ENCODE results near the gene TPPP. TPM values are rescaled to one million over a fixed set of nuclear protein-coding genes. Genes with fewer than 3 reads are reported as not detected.
A peak's percentile ranks its signal among the peaks of the same experiment; 100 is the strongest.
"Not testable (repeated sequence)": the region's sequence is repeated elsewhere in the genome, so short reads cannot be mapped to it uniquely, and the experiment has no call there.

Gene TPPP
- total RNA-seq, 1 donor from 2014 or later: 2.2 TPM

DNA sequence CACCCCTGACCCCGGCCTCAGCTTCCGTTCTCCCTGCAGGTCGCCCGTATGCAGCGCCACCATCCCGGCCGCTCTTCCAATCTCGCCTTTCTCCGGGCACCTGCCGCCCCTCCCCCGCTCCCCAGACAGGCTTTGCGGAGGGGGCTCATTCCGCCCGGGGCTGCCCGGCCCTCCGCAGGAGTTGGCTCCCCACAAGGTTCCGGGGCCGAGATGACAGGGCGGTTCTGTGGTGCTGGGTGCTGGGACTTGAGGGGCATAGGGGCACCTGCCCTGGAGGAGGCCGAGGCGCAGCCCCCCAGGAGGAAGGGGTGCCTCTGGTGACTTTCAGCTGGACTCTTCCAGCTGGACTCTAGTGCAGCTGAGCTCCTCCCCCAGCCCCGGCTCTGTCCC, 885 bp upstream of the TPPP start:
- H3K4me3 ChIP-seq (ENCODE audit: insufficient read depth, low read depth, low read length); FAIRE-seq; H3K9me3 ChIP-seq (ENCODE audit: insufficient read depth, low read depth, low read length); H3K79me2 ChIP-seq (ENCODE audit: insufficient read depth, low read length); H3K36me3 Mint-ChIP-seq (ENCODE audit: low read depth, unreplicated experiment); H3K4me1 ChIP-seq (ENCODE audit: insufficient read depth, low read length); H3K9me3 Mint-ChIP-seq (ENCODE audit: unreplicated experiment); H3K36me3 ChIP-seq (ENCODE audit: insufficient read depth, low read length); H2AFZ ChIP-seq (ENCODE audit: low read depth, low read length); H3K4me2 ChIP-seq (ENCODE audit: low read length); DNase-seq (ENCODE audit: low read depth); H3K9ac ChIP-seq (ENCODE audit: low read length); H3K27ac ChIP-seq (ENCODE audit: low read depth, low read length); H3K27ac Mint-ChIP-seq (ENCODE audit: unreplicated experiment); H3K4me1 Mint-ChIP-seq (ENCODE audit: low read depth, unreplicated experiment); H4K20me1 ChIP-seq (ENCODE audit: insufficient read depth, low read length); H3K27me3 ChIP-seq (ENCODE audit: insufficient read depth, low read length): not testable (repeated sequence)
- Mint-ChIP-seq H3K27me3 (ENCODE audit: low read depth, unreplicated experiment) (peaks cover 21% of the 10 kb centered on the region), H3K4me3 (ENCODE audit: unreplicated experiment) (peak overlapping the region; percentile 60)
- peak; percentile 67 for TF ChIP-seq EZH2 (IDR thresholded peaks at IDR 0.05; ENCODE audit: insufficient read depth, low read length)

DNA sequence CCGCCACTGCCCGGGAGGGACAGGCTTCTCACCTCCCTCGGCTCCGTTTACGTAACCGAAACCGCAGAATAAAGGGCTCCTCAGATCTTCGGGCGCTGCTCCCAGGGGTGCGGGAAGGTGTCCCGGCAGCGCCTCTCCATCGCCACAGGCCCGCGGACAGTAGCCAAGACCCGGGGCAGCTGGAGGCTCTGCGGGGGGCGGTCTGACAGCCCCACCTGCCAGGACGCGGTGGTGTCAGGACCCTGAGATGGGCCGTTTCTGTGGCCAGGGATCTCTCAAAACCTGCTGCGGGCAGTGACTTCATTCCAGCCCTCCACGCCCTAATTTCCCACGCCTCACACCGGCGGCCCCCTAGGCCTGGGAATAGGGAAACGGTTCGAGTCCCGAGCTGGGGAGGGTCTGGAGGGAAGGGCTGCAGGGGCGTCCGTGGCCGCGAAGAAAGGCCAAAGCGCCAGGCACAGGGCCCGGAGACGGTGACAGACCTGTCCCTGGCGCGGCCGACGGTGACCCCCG, 567 bp downstream of the TPPP start:
- H3K4me3 ChIP-seq (ENCODE audit: insufficient read depth, low read depth, low read length): not testable (repeated sequence)
- peak overlapping the region; percentile 67 for H3K4me2 ChIP-seq (ENCODE audit: low read length)

GRCh38 chr5:691817-692528, 1.2 kb downstream of the TPPP start:
- Histone ChIP-seq H3K9ac (ENCODE audit: low read length) (no peak overlapping the region), H3K79me2 (ENCODE audit: insufficient read depth, low read length) (no peaks in the 10 kb centered on the region), H3K4me3 (ENCODE audit: insufficient read depth, low read depth, low read length) (no peak overlapping the region), H4K20me1 (ENCODE audit: insufficient read depth, low read length) (no peaks in the 10 kb centered on the region), H3K27me3 (ENCODE audit: insufficient read depth, low read length) (no peaks in the 10 kb centered on the region), H3K4me1 (ENCODE audit: insufficient read depth, low read length) (no peaks in the 10 kb centered on the region), H3K36me3 (ENCODE audit: insufficient read depth, low read length) (no peaks in the 10 kb centered on the region), H3K27ac (ENCODE audit: low read depth, low read length) (no peak overlapping the region), H3K4me2 (ENCODE audit: low read length) (peak overlapping the region; percentile 67), H2AFZ (ENCODE audit: low read depth, low read length) (no peak overlapping the region), H3K9me3 (ENCODE audit: insufficient read depth, low read depth, low read length) (no peaks in the 10 kb centered on the region)
- no peak for FAIRE-seq
- TF ChIP-seq, protein P1, sequence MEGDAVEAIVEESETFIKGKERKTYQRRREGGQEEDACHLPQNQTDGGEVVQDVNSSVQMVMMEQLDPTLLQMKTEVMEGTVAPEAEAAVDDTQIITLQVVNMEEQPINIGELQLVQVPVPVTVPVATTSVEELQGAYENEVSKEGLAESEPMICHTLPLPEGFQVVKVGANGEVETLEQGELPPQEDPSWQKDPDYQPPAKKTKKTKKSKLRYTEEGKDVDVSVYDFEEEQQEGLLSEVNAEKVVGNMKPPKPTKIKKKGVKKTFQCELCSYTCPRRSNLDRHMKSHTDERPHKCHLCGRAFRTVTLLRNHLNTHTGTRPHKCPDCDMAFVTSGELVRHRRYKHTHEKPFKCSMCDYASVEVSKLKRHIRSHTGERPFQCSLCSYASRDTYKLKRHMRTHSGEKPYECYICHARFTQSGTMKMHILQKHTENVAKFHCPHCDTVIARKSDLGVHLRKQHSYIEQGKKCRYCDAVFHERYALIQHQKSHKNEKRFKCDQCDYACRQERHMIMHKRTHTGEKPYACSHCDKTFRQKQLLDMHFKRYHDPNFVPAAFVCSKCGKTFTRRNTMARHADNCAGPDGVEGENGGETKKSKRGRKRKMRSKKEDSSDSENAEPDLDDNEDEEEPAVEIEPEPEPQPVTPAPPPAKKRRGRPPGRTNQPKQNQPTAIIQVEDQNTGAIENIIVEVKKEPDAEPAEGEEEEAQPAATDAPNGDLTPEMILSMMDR (IDR thresholded peaks at IDR 0.05; ENCODE audit: insufficient read depth, low read depth, low read length): no peak
- TF ChIP-seq EZH2 (IDR thresholded peaks at IDR 0.05; ENCODE audit: insufficient read depth, low read length): no peak
- Mint-ChIP-seq H3K27ac (ENCODE audit: unreplicated experiment) (no peak overlapping the region), H3K36me3 (ENCODE audit: low read depth, unreplicated experiment) (no peaks in the 10 kb centered on the region), H3K4me3 (ENCODE audit: unreplicated experiment) (no peak overlapping the region), H3K27me3 (ENCODE audit: low read depth, unreplicated experiment) (peaks cover 6% of the 10 kb centered on the region), H3K4me1 (ENCODE audit: low read depth, unreplicated experiment) (no peaks in the 10 kb centered on the region), H3K9me3 (ENCODE audit: unreplicated experiment) (peaks cover 2% of the 10 kb centered on the region)
- no peak for DNase-seq (ENCODE audit: low read depth)

More for the DNA sequence above, 567 bp downstream of the TPPP start:
- H3K36me3 ChIP-seq (ENCODE audit: insufficient read depth, low read length); FAIRE-seq; H3K9me3 Mint-ChIP-seq (ENCODE audit: unreplicated experiment); H3K4me1 ChIP-seq (ENCODE audit: insufficient read depth, low read length); H3K79me2 ChIP-seq (ENCODE audit: insufficient read depth, low read length); H3K36me3 Mint-ChIP-seq (ENCODE audit: low read depth, unreplicated experiment); H2AFZ ChIP-seq (ENCODE audit: low read depth, low read length); H3K9me3 ChIP-seq (ENCODE audit: insufficient read depth, low read depth, low read length); DNase-seq (ENCODE audit: low read depth); H3K4me3 Mint-ChIP-seq (ENCODE audit: unreplicated experiment); H3K27me3 ChIP-seq (ENCODE audit: insufficient read depth, low read length); H3K27ac Mint-ChIP-seq (ENCODE audit: unreplicated experiment); H4K20me1 ChIP-seq (ENCODE audit: insufficient read depth, low read length); H3K9ac ChIP-seq (ENCODE audit: low read length); H3K27ac ChIP-seq (ENCODE audit: low read depth, low read length); H3K4me1 Mint-ChIP-seq (ENCODE audit: low read depth, unreplicated experiment): not testable (repeated sequence)
- H3K27me3 Mint-ChIP-seq (ENCODE audit: low read depth, unreplicated experiment): peaks cover 12% of the 10 kb centered on the region
- peak; percentile 47 for TF ChIP-seq EZH2 (IDR thresholded peaks at IDR 0.05; ENCODE audit: insufficient read depth, low read length)

DNA sequence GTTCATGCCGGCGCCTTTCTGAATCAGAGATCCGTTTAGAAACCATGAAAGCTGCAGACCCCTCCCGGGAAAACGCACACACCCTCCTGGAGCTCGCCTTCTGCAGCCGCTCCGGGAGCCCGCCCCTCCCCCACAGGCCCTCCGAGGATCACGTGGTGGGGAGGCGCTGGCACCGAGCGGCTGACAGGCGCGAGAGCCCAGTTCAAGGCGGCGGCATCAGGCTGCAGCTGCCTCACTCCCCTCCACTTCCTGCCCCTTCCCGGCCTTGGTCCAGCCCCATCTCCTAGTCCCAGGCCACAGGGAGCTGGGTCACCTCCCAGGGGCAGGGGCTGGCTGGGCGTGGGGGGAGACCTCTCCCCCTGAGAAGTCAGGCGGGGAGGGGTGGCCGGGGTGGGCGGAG, 2.1 kb downstream of the TPPP start:
- DNase-seq (ENCODE audit: low read depth); H3K9me3 Mint-ChIP-seq (ENCODE audit: unreplicated experiment); H3K27ac Mint-ChIP-seq (ENCODE audit: unreplicated experiment); H3K4me1 ChIP-seq (ENCODE audit: insufficient read depth, low read length); H3K27me3 Mint-ChIP-seq (ENCODE audit: low read depth, unreplicated experiment); H3K4me3 ChIP-seq (ENCODE audit: insufficient read depth, low read depth, low read length); H2AFZ ChIP-seq (ENCODE audit: low read depth, low read length); H3K9me3 ChIP-seq (ENCODE audit: insufficient read depth, low read depth, low read length); H3K79me2 ChIP-seq (ENCODE audit: insufficient read depth, low read length); H3K4me1 Mint-ChIP-seq (ENCODE audit: low read depth, unreplicated experiment); H3K36me3 ChIP-seq (ENCODE audit: insufficient read depth, low read length); H3K27ac ChIP-seq (ENCODE audit: low read depth, low read length); H3K4me3 Mint-ChIP-seq (ENCODE audit: unreplicated experiment); H3K36me3 Mint-ChIP-seq (ENCODE audit: low read depth, unreplicated experiment); H3K4me2 ChIP-seq (ENCODE audit: low read length); FAIRE-seq; H3K9ac ChIP-seq (ENCODE audit: low read length); H3K27me3 ChIP-seq (ENCODE audit: insufficient read depth, low read length); H4K20me1 ChIP-seq (ENCODE audit: insufficient read depth, low read length): not testable (repeated sequence)

DNA sequence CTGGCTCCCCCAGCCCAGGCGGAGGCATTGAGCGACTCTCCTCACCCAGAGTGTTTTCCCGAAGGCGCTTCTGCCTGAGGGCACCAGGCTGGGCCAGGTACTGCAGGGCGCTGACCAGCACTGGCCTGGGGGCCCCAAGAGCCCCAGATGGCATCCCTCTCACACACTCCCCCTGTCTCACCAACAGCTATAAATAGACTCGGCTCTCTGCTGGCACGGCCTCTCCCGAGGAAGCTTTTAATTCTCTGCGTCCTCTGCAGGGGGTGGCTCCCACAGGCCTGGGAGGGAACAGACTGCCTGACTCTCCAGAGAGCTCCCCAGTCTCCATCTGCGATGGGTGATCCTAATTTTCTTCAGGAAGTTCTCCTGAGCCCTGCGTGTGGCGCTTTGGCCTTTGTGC, 2.9 kb downstream of the TPPP start:
- H3K4me3 ChIP-seq (ENCODE audit: insufficient read depth, low read depth, low read length); H3K4me2 ChIP-seq (ENCODE audit: low read length); H3K9me3 ChIP-seq (ENCODE audit: insufficient read depth, low read depth, low read length); H3K27me3 Mint-ChIP-seq (ENCODE audit: low read depth, unreplicated experiment); H4K20me1 ChIP-seq (ENCODE audit: insufficient read depth, low read length); H3K4me1 ChIP-seq (ENCODE audit: insufficient read depth, low read length); H3K79me2 ChIP-seq (ENCODE audit: insufficient read depth, low read length); H3K4me1 Mint-ChIP-seq (ENCODE audit: low read depth, unreplicated experiment); H3K27ac ChIP-seq (ENCODE audit: low read depth, low read length); H3K9me3 Mint-ChIP-seq (ENCODE audit: unreplicated experiment); FAIRE-seq; H2AFZ ChIP-seq (ENCODE audit: low read depth, low read length); H3K36me3 Mint-ChIP-seq (ENCODE audit: low read depth, unreplicated experiment); H3K9ac ChIP-seq (ENCODE audit: low read length); H3K4me3 Mint-ChIP-seq (ENCODE audit: unreplicated experiment); H3K36me3 ChIP-seq (ENCODE audit: insufficient read depth, low read length); H3K27me3 ChIP-seq (ENCODE audit: insufficient read depth, low read length); DNase-seq (ENCODE audit: low read depth); H3K27ac Mint-ChIP-seq (ENCODE audit: unreplicated experiment): not testable (repeated sequence)

All from astrocyte (in vitro differentiated cells and primary cell).